ENCODE results near the gene NCAN.

GRCh38 chr19:19269952-19270694, 58.4 kb downstream of the NCAN start:
- TF ChIP-seq EZH2 (IDR thresholded peaks at IDR 0.05): no peak
- no peak for TF ChIP-seq POLR2AphosphoS5 (IDR thresholded peaks at IDR 0.05; ENCODE audit: borderline replicate concordance, low read depth, low read length)

Measured in SK-N-MC (cell line).